ENCODE data around the gene HSPA9. TPM values are rescaled to one million over a fixed set of nuclear protein-coding genes. Genes with fewer than 3 reads are reported as not detected.

The HSPA9 gene
- total and polyA plus RNA-seq, 2 experiments from 2014 or later, result 213 to 292 TPM

GRCh38 chr5:138545919-138546562 lies 29.2 kb downstream of the HSPA9 start:
- H3K36me3 ChIP-seq, result no peaks in the 10 kb centered on the region
- peak in 1 of 2 donors; percentile 13 for DNase-seq (ENCODE audit: low read depth in 1 of 2, low spot score in 1 of 2)
- peaks cover 24% of the 10 kb centered on the region for H3K4me1 ChIP-seq (ENCODE audit: low read depth)
- H3K9me3 ChIP-seq (ENCODE audit: low read depth), result no peaks in the 10 kb centered on the region
- no peak overlapping the region for H3K27ac ChIP-seq
- H3K27me3 ChIP-seq, result no peaks in the 10 kb centered on the region
- no peak overlapping the region for H3K4me3 ChIP-seq
- TF ChIP-seq, protein P1, sequence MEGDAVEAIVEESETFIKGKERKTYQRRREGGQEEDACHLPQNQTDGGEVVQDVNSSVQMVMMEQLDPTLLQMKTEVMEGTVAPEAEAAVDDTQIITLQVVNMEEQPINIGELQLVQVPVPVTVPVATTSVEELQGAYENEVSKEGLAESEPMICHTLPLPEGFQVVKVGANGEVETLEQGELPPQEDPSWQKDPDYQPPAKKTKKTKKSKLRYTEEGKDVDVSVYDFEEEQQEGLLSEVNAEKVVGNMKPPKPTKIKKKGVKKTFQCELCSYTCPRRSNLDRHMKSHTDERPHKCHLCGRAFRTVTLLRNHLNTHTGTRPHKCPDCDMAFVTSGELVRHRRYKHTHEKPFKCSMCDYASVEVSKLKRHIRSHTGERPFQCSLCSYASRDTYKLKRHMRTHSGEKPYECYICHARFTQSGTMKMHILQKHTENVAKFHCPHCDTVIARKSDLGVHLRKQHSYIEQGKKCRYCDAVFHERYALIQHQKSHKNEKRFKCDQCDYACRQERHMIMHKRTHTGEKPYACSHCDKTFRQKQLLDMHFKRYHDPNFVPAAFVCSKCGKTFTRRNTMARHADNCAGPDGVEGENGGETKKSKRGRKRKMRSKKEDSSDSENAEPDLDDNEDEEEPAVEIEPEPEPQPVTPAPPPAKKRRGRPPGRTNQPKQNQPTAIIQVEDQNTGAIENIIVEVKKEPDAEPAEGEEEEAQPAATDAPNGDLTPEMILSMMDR (IDR thresholded peaks at IDR 0.05; ENCODE audit: low read depth, low read length), result no peak

DNA sequence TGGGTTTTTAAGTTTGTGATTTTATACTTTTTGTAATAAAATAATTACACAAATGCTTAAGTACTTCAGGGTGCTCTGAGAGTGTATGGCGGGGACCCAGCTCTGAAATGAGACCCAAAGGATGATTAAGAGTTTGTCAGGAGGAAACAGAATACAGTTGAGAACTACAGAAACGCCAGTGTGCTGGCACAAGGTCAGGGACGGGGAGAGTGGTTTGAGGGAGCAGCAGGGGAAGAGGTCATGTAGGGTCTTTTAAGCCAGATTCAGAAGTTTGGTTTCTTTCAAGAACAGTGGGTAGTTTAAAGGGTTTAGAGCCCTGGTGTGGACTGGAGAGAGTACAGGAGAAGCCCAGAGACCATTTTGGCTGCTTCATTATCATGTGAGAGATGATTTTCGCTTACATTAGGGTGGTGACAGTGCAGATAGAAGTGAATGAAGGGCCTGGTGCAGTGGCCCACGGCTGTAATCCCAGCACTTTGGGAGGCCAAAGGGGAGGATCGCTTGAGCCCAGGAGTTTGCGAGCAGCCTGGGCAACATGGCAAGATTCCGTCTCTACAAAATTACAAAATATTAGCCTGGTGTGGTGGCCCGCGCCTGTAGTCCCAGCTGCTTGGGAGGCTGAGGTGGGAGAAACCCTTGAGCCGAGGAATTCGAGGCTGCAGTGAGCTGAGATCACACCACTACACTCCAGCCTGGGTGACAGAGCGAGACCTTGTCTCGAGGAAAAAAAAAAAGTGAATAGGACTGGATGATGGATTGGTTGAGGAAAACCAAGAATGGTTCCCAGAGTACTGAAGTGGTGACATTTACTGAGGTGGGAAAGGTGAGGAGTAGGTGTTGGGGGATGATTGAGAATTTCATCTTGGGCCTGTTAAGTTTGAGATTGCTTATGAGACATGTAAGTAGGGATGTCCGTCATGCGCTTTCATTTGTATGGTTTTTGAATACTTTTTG lies 30.7 kb downstream of the HSPA9 start:
- TF ChIP-seq, protein P1 (IDR thresholded peaks at IDR 0.05; ENCODE audit: low read depth, low read length), result no peak
- no peaks in the 10 kb centered on the region for H3K27me3 ChIP-seq
- no peaks in the 10 kb centered on the region for H3K36me3 ChIP-seq
- DNase-seq (ENCODE audit: low read depth in 1 of 2, low spot score in 1 of 2), result peak in 1 of 2 donors; percentile 33
- peak overlapping the region; percentile 96 for H3K27ac ChIP-seq
- peaks cover 36% of the 10 kb centered on the region for H3K4me1 ChIP-seq (ENCODE audit: low read depth)
- no peaks in the 10 kb centered on the region for H3K9me3 ChIP-seq (ENCODE audit: low read depth)
- peak overlapping the region; percentile 72 for H3K4me3 ChIP-seq

- peaks cover 43% of the 10 kb centered on the region for H3K4me1 ChIP-seq (ENCODE audit: low read depth)
- no peaks in the 10 kb centered on the region for H3K27me3 ChIP-seq
- TF ChIP-seq, protein P1 (IDR thresholded peaks at IDR 0.05; ENCODE audit: low read depth, low read length), result no peak
- H3K27ac ChIP-seq, result peak overlapping the region; percentile 96
- H3K36me3 ChIP-seq, result no peaks in the 10 kb centered on the region
- H3K9me3 ChIP-seq (ENCODE audit: low read depth), result no peaks in the 10 kb centered on the region
- H3K4me3 ChIP-seq, result peak overlapping the region; percentile 72
- no peak for DNase-seq (ENCODE audit: low read depth in 1 of 2, low spot score in 1 of 2)
Observed at GRCh38 chr5:138543730-138544104, 31.5 kb downstream of the HSPA9 start.

DNA sequence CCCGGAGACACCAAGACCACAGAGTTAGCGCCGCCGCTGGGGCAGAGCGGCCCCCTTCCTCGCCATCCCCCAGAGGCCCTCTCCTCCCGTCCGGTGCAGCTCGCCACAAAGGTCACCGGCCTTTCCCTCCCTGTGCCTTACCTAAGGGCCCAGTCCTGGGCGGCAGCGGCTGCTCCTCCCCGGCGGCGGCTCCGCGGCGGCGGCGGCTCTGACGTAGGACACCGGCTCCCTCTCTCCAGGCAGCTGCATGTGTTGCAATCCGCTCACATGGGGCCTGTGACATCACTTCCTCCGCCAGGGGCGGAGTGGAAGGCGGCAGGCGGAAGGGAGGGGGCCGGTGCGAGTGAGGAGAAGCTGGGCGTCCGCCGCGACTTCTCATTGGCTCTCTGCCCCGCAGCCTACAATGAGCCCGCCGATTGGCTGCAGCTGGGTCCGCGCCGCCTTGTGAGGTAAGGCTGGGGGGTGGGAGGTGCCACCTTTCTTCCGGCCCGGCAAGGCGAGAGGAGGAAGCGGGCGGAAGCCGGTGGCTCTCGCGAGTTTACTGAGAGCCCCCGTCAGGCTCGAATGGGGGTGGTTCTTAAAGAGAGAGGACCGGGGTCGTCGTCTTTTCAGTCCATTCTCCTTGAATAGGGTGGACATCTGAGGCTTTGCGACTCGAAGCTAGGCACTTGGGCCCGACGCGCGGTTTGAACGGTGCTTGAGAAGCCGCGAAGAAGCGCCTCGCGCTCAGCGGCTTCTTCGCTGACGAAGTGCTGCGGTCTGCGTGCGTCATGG lies 32.1 kb downstream of the HSPA9 start, which contains the start of gene ETF1:
TSS of gene ETF1 (minus strand) at position 281 of the 774 bp plus-strand sequence. CDS start 318 bp downstream, outside the sequence.
- no peaks in the 10 kb centered on the region for H3K27me3 ChIP-seq
- peak within 1 kb of the TSS; percentile 77 for H3K4me3 ChIP-seq
- peaks cover 38% of the 10 kb centered on the region for H3K4me1 ChIP-seq (ENCODE audit: low read depth)
- peak within 1 kb of the TSS; percentile 96 for H3K27ac ChIP-seq
- peak; percentile 100 for DNase-seq (ENCODE audit: low read depth in 1 of 2, low spot score in 1 of 2)
- no peaks in the 10 kb centered on the region for H3K9me3 ChIP-seq (ENCODE audit: low read depth)
- TF ChIP-seq, protein P1 (IDR thresholded peaks at IDR 0.05; ENCODE audit: low read depth, low read length), result no peak
- H3K36me3 ChIP-seq, result no peaks in the 10 kb centered on the region

All from cardiac muscle cell (in vitro differentiated cells and primary cell).